Ovary (tissue), 9 donors: ENCODE results near the gene PLXNA4. TPM values are rescaled to one million over a fixed set of nuclear protein-coding genes. Genes with fewer than 3 reads are reported as not detected.

ENCODE experiments used
- DNase-seq, 5 donors: peaks; one replicate each; pipeline ENCODE4 v3.0.0-alpha.2; 2019 to 2020
- H3K27ac ChIP-seq, 2 donors: fragments of 200-600 bp; one replicate each; pipeline versions ENCODE4 v1.5.1 to v1.8.0; 2019 to 2022
- H3K27me3 ChIP-seq: fragments of 200-600 bp; one replicate; pipeline ENCODE4 v1.8.0; 2022
- H3K36me3 ChIP-seq: fragments of 200-600 bp; sonication (generic); one replicate; pipeline ENCODE4 v1.5.1; 2019
- H3K4me1 ChIP-seq: one replicate; pipeline ENCODE4 v1.8.1; 2013; ENCODE audit warnings: mild to moderate bottlenecking, moderate library complexity; ENCODE audit not compliant: insufficient read depth
- H3K4me3 ChIP-seq: fragments of 200-600 bp; sonication (generic); one replicate; pipeline ENCODE4 v1.5.1; 2017
- H3K9me3 ChIP-seq, 2 donors: fragments of 200-600 bp in 1 of 2; sonication (generic) in 1 of 2; one replicate each; pipeline versions ENCODE4 v1.5.1 to v1.8.1; 2013 to 2019; ENCODE audit warnings: mild to moderate bottlenecking in 1 of 2, moderate library complexity in 1 of 2
- EP300 ChIP-seq: sonication (generic); formaldehyde crosslinking; IDR thresholded peaks from one replicate; pipeline ENCODE4 v1.6.1; 2017; ENCODE audit warnings: antibody characterized with exemption
- POLR2A ChIP-seq: fragments of 450-650 bp; IDR thresholded peaks from one replicate; pipeline ENCODE4 v1.6.1; 2017; ENCODE audit warnings: antibody characterized with exemption, mild to moderate bottlenecking, moderate library complexity
- WGBS, 3 donors: extraction: QIAGEN DNeasy Blood & Tissue Kit in 1 of 3; methylation state at CpG; one replicate each; pipeline versions ENCODE4 v1.1.5 to v1.1.7; 2013 to 2017; 5-methylcytosine and 5-hydroxymethylcytosine counted together
- intact Hi-C, 4 donors: fragments of 100-400 bp; cut with DNase I; formaldehyde crosslinking; loops; one replicate each; pipeline versions ENCODE4 v1.11.0 to v1.15.1; 2022 to 2023
- polyA plus RNA-seq, 2 donors: library from polyadenylated mRNA; stranded (reverse); fragments of 200-250 nt in 1 of 2; fragments of 350-450 nt in 1 of 2; fragmentation: Illumina TruSeq in 1 of 2; extraction: RNeasy Lipid Tissue Mini Kit (QIAGEN cat#74804) in 1 of 2; gene quantifications; one replicate each; pipeline ENCODE4 v1.2.3, GENCODE V29; 2013 to 2014
- total RNA-seq, 7 donors: library from RNA; depleted of rRNA in 2 of 7; stranded (reverse); fragments of >200 nt in 2 of 7; fragmentation: NEBNext Ultra II Directional in 3 of 7; extraction: Animal tissue kit (Norgen Biotek cat#: 25700) in 3 of 7; gene quantifications; one replicate each; pipeline versions ENCODE4 v1.1.0 to v1.2.4, GENCODE V29; 2016 to 2023
- TF ChIP-seq, protein P1 (sequence below), 3 donors: fragments of 450-650 bp in 2 of 3; fragments of 200-600 bp in 1 of 3; IDR thresholded peaks; one replicate each; pipeline versions ENCODE4 v1.5.1 to v1.8.0; 2016 to 2022; ENCODE audit warnings: antibody characterized with exemption in 3 of 3, mild to moderate bottlenecking in 1 of 3
- donor health status: DM: no; HTN: no; CAD: no; lungs with moderate emphysema.
- donor health status: DM: no; HTN: no; CAD: no.
- donor health status: Bipolar disorder and iron deficiency.
- donor health status: DM: yes; HTN: yes; CAD: no.
- donor health status: DM: no; HTN: no; CAD: no.
- donor health status: DM: yes; HTN: yes; CAD: no.

PLXNA4 gene
- total and polyA plus RNA-seq, 9 donors = 5.1 to 39.9 (median 11.4) TPM

DNA sequence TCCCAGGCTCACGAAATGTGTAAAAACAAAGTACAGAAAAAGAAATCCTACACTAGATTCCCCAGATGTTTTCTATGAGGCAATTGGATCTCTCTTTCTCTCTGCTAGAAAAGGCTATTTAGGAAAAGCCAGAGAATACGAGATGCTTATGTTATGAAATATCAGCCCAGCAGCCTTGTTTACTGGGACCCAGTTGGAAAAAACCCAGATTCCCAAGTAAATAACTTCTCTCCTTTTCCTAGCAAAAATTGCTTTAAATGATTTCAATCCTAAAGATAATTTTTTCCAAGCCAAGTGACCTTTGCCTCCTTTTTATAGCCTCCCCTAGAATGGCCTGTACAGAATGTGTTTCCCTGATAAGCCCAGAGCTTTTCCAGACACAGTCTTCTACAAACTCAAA, 199.3 kb downstream of the PLXNA4 start:
- peak overlapping the region in 1 of 2 donors; percentile 58 for H3K27ac ChIP-seq
- 6 to 10% (median 10%) methylated on average over 2 of the region's 2 CpGs for WGBS, 3 donors
- H3K27me3 ChIP-seq = no peaks in the 10 kb centered on the region
- DNase-seq = no peak
- H3K4me3 ChIP-seq = no peak overlapping the region
- H3K36me3 ChIP-seq = no peaks in the 10 kb centered on the region
- H3K4me1 ChIP-seq = peaks cover 32% of the 10 kb centered on the region
- H3K9me3 ChIP-seq = no peaks in the 10 kb centered on the region
- intact Hi-C loops = no loop called here
- no peak for TF ChIP-seq EP300
- TF ChIP-seq POLR2A = no peak
- TF ChIP-seq, protein P1, sequence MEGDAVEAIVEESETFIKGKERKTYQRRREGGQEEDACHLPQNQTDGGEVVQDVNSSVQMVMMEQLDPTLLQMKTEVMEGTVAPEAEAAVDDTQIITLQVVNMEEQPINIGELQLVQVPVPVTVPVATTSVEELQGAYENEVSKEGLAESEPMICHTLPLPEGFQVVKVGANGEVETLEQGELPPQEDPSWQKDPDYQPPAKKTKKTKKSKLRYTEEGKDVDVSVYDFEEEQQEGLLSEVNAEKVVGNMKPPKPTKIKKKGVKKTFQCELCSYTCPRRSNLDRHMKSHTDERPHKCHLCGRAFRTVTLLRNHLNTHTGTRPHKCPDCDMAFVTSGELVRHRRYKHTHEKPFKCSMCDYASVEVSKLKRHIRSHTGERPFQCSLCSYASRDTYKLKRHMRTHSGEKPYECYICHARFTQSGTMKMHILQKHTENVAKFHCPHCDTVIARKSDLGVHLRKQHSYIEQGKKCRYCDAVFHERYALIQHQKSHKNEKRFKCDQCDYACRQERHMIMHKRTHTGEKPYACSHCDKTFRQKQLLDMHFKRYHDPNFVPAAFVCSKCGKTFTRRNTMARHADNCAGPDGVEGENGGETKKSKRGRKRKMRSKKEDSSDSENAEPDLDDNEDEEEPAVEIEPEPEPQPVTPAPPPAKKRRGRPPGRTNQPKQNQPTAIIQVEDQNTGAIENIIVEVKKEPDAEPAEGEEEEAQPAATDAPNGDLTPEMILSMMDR (IDR thresholded peaks at IDR 0.05) = no peak

DNA sequence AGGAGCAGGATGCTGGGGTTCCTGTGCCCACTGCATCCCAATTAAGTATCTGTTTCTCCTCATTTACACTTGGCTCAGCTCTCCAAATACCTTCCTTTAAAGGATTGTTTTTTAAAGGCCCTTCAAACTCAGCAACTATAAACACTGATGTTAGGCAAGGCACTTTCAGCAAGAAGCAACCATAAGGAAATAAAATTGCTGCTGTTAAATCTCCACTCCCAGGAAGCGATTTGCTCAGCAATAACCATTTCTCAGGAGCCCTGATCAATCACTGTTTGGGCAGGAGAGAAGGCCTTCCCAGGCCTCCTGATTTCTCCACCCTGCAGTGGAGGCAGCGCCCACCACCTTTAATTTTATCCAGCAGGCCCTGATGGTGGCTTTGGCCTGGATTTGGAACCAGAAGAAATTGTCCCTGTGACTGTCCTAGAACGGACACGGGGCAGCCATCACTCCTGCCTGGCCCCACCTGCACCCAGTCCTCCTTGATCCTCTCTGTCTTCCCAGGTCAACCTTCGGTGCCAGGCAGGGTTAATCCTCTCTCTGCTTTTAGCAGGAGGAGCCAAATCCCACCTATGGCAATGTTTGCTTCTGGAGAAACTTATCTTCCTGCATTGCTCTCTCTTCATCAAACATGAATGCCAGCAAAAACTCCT, 199.8 kb downstream of the PLXNA4 start:
- Histone ChIP-seq H3K9me3 (no peaks in the 10 kb centered on the region), H3K27me3 (no peaks in the 10 kb centered on the region), H3K36me3 (no peaks in the 10 kb centered on the region), H3K4me3 (no peak overlapping the region), H3K27ac (peak overlapping the region in 1 of 2 donors; percentile 58), H3K4me1 (peaks cover 32% of the 10 kb centered on the region)
- TF ChIP-seq, protein P1 (IDR thresholded peaks at IDR 0.05) = no peak
- no peak for TF ChIP-seq POLR2A
- no peak for TF ChIP-seq EP300
- WGBS, 3 donors = 31 to 50% (median 40%) methylated on average over 5 of the region's 5 CpGs
- DNase-seq = no peak
- intact Hi-C loops = no loop called here

DNA sequence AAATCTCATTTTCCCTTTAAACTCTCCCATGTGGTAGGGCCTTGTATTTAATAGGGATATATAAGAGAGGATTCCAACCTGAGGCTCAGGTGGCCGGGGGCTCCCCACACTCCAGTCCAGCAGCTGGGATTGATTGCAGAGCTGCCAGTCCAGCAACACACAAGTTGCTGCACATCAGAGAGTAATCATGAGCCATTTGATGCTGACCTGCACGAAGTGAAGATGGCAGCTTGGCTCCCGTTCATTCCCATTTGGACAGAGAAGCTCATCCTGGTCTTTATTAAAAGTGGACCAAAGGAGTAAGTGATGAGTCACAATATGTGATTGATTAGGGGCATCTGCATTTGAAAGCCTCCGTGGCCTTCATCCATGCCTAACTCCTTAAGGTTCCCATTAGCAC, 202.4 kb downstream of the PLXNA4 start:
- H3K9me3 ChIP-seq = no peaks in the 10 kb centered on the region
- DNase-seq = no peak
- 79 to 88% (median 81%) methylated on average over 4 of the region's 4 CpGs for WGBS, 3 donors
- intact Hi-C loops = no loop called here
- peaks cover 21% of the 10 kb centered on the region for H3K4me1 ChIP-seq
- H3K4me3 ChIP-seq = no peak overlapping the region
- H3K27me3 ChIP-seq = no peaks in the 10 kb centered on the region
- H3K27ac ChIP-seq = no peak overlapping the region
- no peaks in the 10 kb centered on the region for H3K36me3 ChIP-seq
- TF ChIP-seq POLR2A = no peak
- no peak for TF ChIP-seq EP300
- TF ChIP-seq, protein P1 (IDR thresholded peaks at IDR 0.05) = no peak

DNA sequence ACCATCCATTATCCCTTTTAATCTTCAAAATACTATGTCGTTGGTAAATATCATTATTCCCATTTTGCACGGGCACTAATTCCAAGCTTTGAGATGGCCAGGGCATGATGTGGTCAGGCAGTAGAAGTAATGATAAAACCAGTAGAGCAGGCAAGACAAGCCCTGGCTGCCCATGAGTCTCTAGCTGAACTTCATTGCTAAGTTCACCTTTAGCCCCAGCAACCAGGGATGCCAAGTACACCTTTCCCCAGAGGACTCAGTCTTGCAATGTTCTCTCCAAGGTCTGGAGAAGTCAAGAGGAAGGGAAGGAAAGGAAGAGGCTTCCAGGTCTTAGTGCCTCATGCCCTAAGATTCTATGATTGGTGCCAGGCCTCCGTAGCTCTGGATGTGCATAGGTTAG, 203.2 kb downstream of the PLXNA4 start:
- Histone ChIP-seq H3K36me3 (no peaks in the 10 kb centered on the region), H3K4me3 (no peak overlapping the region), H3K4me1 (peaks cover 19% of the 10 kb centered on the region), H3K27ac (no peak overlapping the region), H3K27me3 (no peaks in the 10 kb centered on the region), H3K9me3 (no peaks in the 10 kb centered on the region)
- no peak for DNase-seq
- TF ChIP-seq, protein P1 (IDR thresholded peaks at IDR 0.05) = no peak
- no peak for TF ChIP-seq EP300
- TF ChIP-seq POLR2A = no peak
- WGBS, 3 donors = 98 to 100% (median 98%) methylated on average over 3 of the region's 3 CpGs
- intact Hi-C loops = no loop called here
